ENCODE data around the gene MSH5. TPM values are rescaled to one million over a fixed set of nuclear protein-coding genes. Genes with fewer than 3 reads are reported as not detected.

Gene MSH5
- total and polyA plus RNA-seq, 2 experiments from 2014 or later = 7.4 to 39.4 TPM

- DNase-seq (ENCODE audit: low read depth in 1 of 2, low spot score in 1 of 2) = no peak
- Histone ChIP-seq H3K27me3 (no peaks in the 10 kb centered on the region), H3K9me3 (ENCODE audit: low read depth) (no peaks in the 10 kb centered on the region), H3K27ac (no peak overlapping the region), H3K36me3 (no peaks in the 10 kb centered on the region), H3K4me1 (ENCODE audit: low read depth) (no peaks in the 10 kb centered on the region), H3K4me3 (no peak overlapping the region)
- no peak for TF ChIP-seq CTCF (IDR thresholded peaks at IDR 0.05; ENCODE audit: low read depth, low read length)
Observed at GRCh38 chr6:31770860-31771259, 31.1 kb downstream of the MSH5 start.

GRCh38 chr6:31771992-31772358 lies 32.2 kb downstream of the MSH5 start:
- no peaks in the 10 kb centered on the region for H3K27me3 ChIP-seq
- H3K4me3 ChIP-seq = no peak overlapping the region
- no peak for TF ChIP-seq CTCF (IDR thresholded peaks at IDR 0.05; ENCODE audit: low read depth, low read length)
- H3K36me3 ChIP-seq = no peaks in the 10 kb centered on the region
- H3K27ac ChIP-seq = no peak overlapping the region
- no peaks in the 10 kb centered on the region for H3K9me3 ChIP-seq (ENCODE audit: low read depth)
- peak in 1 of 2 donors; percentile 65 for DNase-seq (ENCODE audit: low read depth in 1 of 2, low spot score in 1 of 2)
- peaks cover 11% of the 10 kb centered on the region for H3K4me1 ChIP-seq (ENCODE audit: low read depth)

GRCh38 chr6:31775184-31775583 lies 35.4 kb downstream of the MSH5 start:
- DNase-seq (ENCODE audit: low read depth in 1 of 2, low spot score in 1 of 2) = no peak
- H3K9me3 ChIP-seq (ENCODE audit: low read depth) = no peaks in the 10 kb centered on the region
- peaks cover 22% of the 10 kb centered on the region for H3K4me1 ChIP-seq (ENCODE audit: low read depth)
- no peaks in the 10 kb centered on the region for H3K27me3 ChIP-seq
- no peak overlapping the region for H3K4me3 ChIP-seq
- TF ChIP-seq CTCF (IDR thresholded peaks at IDR 0.05; ENCODE audit: low read depth, low read length) = no peak
- peak overlapping the region; percentile 50 for H3K27ac ChIP-seq
- H3K36me3 ChIP-seq = no peaks in the 10 kb centered on the region

GRCh38 chr6:31775633-31776484 lies 36.1 kb downstream of the MSH5 start:
- TF ChIP-seq CTCF (IDR thresholded peaks at IDR 0.05; ENCODE audit: low read depth, low read length) = no peak
- Histone ChIP-seq H3K27me3 (no peaks in the 10 kb centered on the region), H3K4me1 (ENCODE audit: low read depth) (peaks cover 22% of the 10 kb centered on the region), H3K27ac (peak overlapping the region; percentile 91), H3K4me3 (no peak overlapping the region), H3K9me3 (ENCODE audit: low read depth) (no peaks in the 10 kb centered on the region), H3K36me3 (no peaks in the 10 kb centered on the region)
- no peak for DNase-seq (ENCODE audit: low read depth in 1 of 2, low spot score in 1 of 2)

GRCh38 chr6:31776485-31776988 lies 36.7 kb downstream of the MSH5 start:
- no peak for DNase-seq (ENCODE audit: low read depth in 1 of 2, low spot score in 1 of 2)
- Histone ChIP-seq H3K27ac (peak overlapping the region; percentile 91), H3K27me3 (no peaks in the 10 kb centered on the region), H3K4me1 (ENCODE audit: low read depth) (peaks cover 22% of the 10 kb centered on the region), H3K4me3 (no peak overlapping the region), H3K9me3 (ENCODE audit: low read depth) (no peaks in the 10 kb centered on the region), H3K36me3 (no peaks in the 10 kb centered on the region)
- no peak for TF ChIP-seq CTCF (IDR thresholded peaks at IDR 0.05; ENCODE audit: low read depth, low read length)

Measured in cardiac muscle cell (in vitro differentiated cells and primary cell).